ENCODE data around the gene PPP1R9A.
"Not testable (repeated sequence)": the region's sequence is repeated elsewhere in the genome, so short reads cannot be mapped to it uniquely, and the experiment has no call there.

Gene PPP1R9A

GRCh38 chr7:94980418-94981142, 73.2 kb downstream of the PPP1R9A start:
- no peak for DNase-seq

GRCh38 chr7:94995921-94996320, 88.5 kb downstream of the PPP1R9A start:
- DNase-seq: no peak

DNA sequence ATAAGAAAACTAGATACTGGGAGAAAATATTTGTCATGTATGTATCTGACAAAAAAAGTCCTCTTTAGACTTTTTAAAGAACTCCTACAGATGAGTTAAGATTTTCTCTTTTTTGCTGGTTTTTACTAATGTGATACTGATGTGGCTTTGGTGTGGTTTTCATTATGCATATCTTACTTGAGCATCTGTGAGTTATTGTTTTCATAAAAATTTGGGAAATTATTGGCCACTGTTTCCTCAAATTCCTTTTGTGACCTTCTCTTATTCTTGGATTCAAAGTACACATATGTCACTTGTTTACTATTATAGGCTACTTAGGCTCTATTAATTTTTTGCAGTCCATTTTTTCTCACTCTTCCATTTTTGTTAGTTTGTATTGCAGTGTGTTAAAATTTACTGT, 89.0 kb downstream of the PPP1R9A start:
- DNase-seq: no peak

DNA sequence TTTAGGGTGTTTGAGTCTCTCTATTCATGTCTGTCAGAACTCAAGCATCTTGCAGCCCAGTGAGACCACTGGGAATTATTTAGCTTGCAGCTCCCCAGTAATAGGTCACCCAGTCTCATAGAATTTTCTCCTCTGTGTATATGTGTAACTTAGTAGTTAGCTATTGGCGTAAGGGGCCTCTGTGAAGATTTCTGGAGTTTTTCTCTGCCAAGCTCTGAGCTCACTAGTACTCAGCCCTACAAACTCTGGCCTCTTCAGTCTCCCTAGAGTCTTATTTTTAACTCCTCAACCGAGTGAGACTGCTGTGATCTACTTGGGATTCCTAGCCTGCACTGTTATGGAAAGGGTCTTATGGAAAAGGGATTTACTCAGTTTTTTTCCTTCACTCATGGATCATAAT, 90.2 kb downstream of the PPP1R9A start:
- no peak for DNase-seq

- DNase-seq: no peak
Observed at GRCh38 chr7:94998266-94999068, 91.1 kb downstream of the PPP1R9A start.

- no peak for DNase-seq
Observed at GRCh38 chr7:94999069-94999351, 91.6 kb downstream of the PPP1R9A start.

DNA sequence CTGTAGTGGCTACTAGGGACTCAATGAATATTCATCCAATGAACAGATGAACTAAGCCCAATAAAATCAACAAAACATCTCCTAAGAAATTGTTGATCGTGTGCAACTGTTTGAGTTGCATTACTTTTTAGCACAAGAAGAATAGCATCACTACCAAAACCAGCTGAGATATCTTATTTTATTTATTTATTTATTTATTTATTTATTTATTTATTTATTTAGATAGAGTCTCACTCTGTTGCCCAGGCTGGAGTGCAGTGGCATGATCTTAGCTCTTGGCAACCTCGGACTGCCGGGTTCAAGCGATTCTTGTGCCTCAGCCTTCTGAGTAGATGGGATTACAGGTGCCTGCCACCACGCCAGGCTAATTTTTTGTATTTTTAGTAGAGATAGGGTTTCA, 92.2 kb downstream of the PPP1R9A start:
- DNase-seq: not testable (repeated sequence)

DNA sequence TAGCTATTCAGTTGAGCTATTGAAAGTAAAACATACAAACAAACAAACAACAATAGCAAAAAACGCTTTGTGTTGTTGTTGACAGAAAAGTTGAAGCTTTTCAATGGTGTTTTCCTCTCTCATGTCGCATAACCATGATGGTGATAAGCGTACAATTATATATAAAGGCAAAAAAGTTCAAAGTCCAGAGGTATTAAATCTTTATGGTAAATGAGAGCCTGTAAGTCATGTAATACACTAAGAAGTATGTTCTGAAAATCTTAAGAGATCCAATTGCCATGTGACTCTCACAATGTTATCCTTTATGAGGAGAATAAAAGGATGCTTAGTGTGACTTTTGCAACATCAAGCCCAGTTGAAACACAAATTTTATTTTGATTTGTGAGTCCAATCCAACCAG, 93.9 kb downstream of the PPP1R9A start:
- DNase-seq: no peak

- DNase-seq: no peak
Observed at GRCh38 chr7:95001815-95002561, 94.6 kb downstream of the PPP1R9A start.

GRCh38 chr7:95002775-95003174, 95.4 kb downstream of the PPP1R9A start:
- DNase-seq: no peak

- DNase-seq: no peak
Observed at GRCh38 chr7:95004618-95005247, 97.3 kb downstream of the PPP1R9A start.

DNA sequence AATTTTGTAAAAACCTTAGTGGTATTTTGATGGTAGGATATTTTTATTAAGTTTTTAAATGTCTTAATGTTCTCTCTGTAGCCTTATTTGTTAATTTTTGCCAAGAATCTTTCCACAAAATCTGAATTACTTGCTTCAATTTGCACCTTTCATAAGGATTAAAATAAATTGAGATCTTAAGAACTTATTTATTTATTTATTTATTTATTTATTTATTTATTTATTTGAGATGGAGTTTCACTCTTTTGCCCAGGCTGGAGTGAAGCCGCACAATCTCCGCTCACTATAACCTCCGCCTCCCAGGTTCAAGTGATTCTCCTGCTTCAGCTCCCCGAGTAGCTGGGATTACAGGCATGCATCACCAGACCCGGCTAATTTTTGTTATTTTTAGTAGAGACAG, 98.6 kb downstream of the PPP1R9A start:
- no peak for DNase-seq

DNA sequence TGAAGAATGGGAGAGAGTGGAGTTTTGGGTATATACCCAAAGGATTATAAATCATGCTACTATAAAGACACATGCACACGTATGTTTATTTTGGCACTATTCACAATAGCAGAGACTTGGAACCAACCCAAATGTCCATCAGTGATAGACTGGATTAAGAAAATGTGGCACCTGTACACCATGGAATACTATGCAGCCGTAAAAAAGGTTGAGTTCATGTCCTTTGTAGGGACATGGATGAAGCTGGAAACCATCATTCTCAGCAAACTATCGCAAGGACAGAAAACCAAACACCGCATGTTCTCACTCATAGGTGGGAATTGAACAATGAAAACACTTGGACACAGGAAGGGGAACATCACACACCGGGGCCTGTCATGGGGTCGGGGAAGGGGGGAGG, 101.4 kb downstream of the PPP1R9A start:
- DNase-seq: not testable (repeated sequence)

- DNase-seq: peak; percentile 90
Observed at GRCh38 chr7:95011146-95011928, 103.9 kb downstream of the PPP1R9A start.

GRCh38 chr7:95011995-95012394, 104.6 kb downstream of the PPP1R9A start:
- peak; percentile 55 for DNase-seq

GRCh38 chr7:95018021-95018420, 110.6 kb downstream of the PPP1R9A start:
- DNase-seq: peak; percentile 16

GRCh38 chr7:95026018-95026417, 118.6 kb downstream of the PPP1R9A start:
- no peak for DNase-seq

GRCh38 chr7:95026421-95027072, 119.2 kb downstream of the PPP1R9A start:
- DNase-seq: no peak

- DNase-seq: no peak
Observed at GRCh38 chr7:95027234-95027872, 120.0 kb downstream of the PPP1R9A start.

GRCh38 chr7:95028683-95029082, 121.3 kb downstream of the PPP1R9A start:
- DNase-seq: no peak

GRCh38 chr7:95035295-95035694, 127.9 kb downstream of the PPP1R9A start:
- no peak for DNase-seq

All from fibroblast of upper back skin (primary cell).